Stimulated activated CD4-positive, alpha-beta T cell treated with anti-CD3 and anti-CD28 coated beads, TNF-alpha, amount 100 ng/mL, for 48 hours (primary cell): Measurements from ENCODE around the gene DNASE2.
"Not testable (repeated sequence)": the region's sequence is repeated elsewhere in the genome, so short reads cannot be mapped to it uniquely, and the experiment has no call there.

ENCODE experiments used
- DNase-seq, 3 donors: peaks; one replicate each; pipeline ENCODE4 v3.0.0-alpha.2; 2020; ENCODE audit warnings: low read depth in 3 of 3

DNASE2 gene

DNA sequence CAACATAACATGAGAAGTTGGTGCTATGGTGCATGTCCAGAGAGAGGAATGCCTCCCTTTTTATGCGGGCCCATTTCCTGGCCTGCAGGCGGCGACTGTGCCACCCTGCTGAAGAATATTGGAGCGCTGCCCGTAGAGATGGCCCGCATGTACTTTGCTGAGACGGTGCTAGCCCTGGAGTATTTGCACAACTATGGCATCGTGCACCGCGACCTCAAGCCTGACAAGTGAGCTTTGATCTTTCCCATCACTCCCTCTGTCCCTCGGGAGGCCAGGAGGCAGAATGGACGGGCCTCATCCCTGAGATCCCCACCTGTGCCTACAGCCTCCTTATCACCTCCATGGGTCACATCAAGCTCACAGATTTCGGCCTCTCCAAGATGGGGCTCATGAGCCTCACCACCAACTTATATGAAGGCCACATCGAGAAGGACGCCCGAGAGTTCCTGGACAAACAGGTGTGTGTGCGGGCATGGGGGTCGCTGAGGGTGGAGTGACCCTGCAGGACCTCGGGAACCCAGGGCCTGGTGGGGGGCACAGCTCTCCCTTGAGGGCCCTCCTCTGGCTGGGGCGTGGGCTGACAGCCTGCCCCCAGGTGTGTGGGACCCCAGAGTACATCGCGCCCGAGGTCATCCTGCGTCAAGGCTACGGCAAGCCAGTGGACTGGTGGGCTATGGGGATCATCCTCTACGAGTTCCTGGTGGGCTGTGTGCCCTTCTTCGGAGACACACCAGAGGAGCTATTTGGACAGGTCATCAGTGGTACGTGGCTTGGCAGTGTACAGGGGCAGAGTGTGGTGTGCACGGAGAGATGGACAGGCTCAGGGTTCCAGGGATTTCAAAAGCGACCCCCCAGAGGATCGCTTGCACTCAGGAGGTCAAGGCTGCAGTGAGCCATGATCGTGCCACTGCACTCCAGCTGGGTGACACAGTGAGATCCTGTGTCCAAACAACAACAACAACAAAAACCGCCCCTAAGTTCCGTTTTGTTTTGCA lies 16.2 kb downstream of the DNASE2 start:
- no peak for DNase-seq

- no peak for DNase-seq
Measured at GRCh38 chr19:12864143-12864542, 17.1 kb downstream of the DNASE2 start.

- DNase-seq = no peak
Measured at GRCh38 chr19:12859546-12859945, 21.7 kb downstream of the DNASE2 start.

GRCh38 chr19:12858041-12858928 lies 23.0 kb downstream of the DNASE2 start:
- no peak for DNase-seq

GRCh38 chr19:12856653-12857052 lies 24.6 kb downstream of the DNASE2 start:
- no peak for DNase-seq

- peak; percentile 74 to 88 (median 84) for DNase-seq
Measured at GRCh38 chr19:12847159-12848139, 33.8 kb downstream of the DNASE2 start.

DNA sequence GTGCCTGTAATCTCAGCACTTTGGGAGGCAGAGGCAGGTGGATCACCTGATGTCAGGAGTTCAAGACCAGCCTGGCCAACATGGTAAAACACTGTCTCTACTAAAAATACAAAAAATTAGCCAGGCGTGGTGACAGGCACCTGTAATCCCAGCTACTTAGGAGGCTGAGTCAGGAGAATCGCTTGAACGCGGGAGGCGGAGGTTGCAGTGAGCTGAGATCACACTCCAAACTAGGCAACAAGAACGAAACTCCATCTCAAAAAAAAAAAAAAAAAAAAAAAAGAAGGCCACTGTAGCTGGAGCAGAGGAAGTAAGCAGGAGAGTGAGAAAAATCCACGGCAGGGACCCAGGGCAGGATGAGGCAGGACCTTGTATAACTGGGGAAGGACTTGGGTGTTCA lies 34.6 kb downstream of the DNASE2 start:
- not testable (repeated sequence) for DNase-seq

DNA sequence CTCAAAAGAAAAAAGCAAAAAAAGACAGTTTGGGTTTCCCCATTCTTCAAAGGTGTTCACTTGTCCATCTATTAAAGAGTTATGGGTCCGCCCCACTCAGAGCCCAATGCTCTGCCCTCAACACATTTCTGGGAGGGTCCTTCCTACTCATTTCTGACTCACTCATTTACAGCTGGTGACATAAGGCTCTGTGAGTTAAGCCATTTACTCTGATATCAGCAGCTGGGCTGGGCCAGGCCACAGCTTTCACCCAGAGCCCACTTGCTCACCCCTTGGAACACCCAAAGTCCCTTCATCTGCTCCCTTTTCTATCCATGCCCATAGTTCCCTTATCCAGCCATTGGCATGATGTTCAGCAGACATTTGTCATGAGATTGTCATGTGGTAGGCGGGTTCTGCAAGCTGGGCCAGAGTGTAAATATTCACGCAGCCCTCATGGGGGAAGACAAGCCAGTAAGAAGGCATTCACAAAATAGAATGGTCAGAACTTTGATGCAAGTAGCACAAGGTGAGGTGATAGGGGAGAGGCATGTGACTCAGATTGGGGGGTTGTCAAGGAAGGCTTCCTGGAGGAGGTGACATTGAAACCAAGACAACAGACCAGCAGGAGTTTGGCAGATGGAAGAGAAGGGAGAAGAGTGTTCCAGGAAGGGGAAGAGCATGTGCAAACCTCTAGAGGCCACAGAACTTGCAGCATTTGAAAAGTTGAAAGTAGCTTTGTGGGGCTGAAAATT lies 37.1 kb downstream of the DNASE2 start:
- DNase-seq = no peak

DNA sequence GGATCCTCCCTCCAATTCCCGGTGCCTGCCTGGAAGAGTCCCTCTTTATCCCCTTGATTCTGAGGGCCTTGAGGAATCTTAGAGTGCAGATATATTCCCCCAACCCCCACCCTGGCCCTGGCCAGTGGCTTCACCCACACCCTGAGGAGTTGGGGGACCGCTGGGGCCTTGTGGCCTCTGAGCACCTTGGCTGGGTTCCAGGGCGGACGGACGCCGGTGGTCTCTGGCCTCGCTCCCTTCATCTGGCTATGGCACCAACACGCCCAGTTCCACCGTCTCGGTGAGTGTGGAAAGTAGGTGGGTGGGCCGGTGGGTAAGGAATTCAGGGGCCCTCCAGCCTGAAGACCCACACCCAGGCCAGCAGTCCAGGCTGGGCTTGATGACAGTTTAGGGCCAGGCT lies 37.9 kb downstream of the DNASE2 start:
- DNase-seq = no peak

- DNase-seq = no peak
Measured at GRCh38 chr19:12842511-12842910, 38.7 kb downstream of the DNASE2 start.

- DNase-seq = no peak
Measured at GRCh38 chr19:12841094-12841493, 40.2 kb downstream of the DNASE2 start.

DNA sequence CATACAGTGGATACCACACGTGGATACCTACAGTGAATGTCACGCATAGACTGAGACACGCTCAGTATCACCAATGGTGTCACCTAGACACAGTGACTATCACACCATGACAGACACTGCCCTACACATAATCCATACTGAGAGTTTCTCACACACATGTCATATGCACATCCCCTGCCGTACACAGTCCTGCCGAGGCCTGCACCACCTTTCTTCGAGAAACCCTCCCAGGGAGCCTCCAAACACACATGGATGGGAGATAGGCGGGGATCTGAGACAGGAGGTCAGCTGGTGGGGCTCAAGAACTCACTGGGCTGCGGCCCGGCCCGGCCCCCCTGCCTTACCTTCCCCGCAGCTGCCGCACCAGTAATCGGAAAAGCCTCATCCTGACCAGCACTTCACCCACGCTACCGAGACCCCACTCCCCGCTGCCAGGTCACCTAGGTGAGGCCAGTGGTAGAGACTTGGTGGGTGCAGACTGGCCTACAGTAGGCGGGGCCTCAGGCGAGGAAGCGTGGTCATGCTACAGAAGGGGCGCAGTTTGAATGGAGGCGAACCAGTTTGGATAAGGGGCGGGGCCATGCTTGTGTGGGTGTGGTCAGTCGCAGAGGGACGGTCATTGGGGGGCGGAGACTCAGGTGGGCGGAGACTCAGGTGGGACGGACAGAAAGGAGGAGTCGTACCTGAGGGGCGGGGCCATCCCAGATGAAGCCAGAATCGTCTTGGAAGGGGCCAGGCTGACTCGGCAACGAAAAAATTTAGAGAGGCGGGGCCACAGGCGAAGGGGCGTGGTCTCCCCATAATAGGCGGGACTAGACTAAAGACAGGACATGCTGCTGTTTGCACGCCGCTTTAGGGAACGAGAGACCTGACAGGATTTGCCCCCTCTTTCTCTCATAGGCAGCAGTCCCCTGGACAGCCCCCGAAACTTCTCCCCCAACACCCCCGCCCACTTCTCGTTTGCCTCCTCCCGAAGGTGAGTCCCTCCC lies 40.9 kb downstream of the DNASE2 start:
- DNase-seq = peak; percentile 47 to 64 (median 61)

DNA sequence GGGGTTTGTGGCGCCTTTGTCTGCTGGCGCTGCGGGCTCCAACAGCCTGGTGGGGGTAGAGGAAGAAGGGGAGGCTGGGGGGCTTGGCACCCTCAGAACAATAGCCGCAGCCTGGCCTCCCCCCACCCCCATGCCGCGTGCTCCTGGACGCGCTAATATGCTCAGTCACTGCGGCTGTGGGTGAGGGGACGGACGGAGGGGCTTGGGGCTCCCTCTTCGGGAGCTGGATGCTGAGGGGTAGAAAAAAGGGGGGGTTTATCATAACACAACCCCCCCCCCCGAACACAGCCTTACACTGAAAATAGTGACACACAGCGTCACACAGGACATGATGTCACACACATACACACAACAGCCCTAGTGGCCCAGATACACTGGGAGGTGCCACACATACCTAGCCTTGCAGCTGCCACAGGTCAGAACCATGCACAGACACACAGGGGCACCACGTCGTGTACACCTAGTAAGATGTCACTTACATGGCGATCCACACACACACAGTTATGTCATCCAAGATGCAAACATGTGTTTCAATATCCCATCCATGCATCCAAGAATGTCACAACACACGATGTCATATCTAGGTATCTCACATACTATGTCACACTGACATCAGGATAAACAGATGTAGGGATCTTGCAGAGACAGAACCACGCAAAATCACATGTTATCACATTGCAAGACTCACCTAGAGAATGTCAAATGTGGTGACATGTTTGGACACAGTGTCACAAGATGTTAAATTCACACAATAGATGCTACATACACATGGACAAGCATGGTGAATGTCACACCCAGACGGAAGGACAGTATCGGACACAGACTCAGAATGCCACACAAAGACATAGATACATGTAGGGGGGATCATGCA lies 42.1 kb downstream of the DNASE2 start:
- DNase-seq = no peak

DNA sequence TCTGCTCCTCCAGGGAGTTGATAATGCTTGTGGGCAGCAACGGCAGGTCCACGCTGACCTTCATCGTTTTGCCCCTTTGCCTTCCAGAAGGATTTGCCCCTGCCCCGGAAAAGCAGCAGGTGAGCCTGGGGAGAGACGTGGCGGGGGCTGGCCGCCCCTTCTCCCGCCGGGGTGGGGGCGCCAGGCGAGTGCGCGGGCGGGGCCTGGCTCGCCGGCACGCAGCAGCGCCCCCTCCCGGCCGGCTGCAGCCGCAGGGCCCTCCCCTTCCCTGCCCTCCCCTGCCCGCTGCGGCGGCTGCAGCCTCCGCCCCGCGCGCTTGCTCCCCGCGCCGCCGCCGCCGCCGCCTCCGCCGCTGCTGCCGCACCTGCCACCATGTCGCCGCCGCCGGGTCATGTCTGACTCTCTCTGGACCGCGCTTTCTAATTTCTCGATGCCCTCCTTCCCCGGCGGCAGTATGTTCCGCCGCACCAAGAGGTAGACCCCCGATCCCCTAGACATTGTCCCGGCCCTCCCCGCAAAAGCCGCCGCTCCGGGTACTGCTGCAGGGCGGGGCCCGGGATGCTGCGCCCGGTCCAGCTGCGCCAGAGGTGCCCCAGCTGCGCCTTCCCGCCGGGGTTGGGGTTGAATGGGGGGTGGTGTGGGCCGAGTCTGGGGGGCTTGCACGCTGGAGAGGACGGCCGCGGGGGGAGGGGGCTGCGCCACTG lies 42.9 kb downstream of the DNASE2 start, which contains the start of gene MAST1:
MAST1 (plus strand) TSS at position 334 of the 704 bp plus-strand sequence; CDS start at position 392, 58 bp downstream.
- DNase-seq = peak in 1 of 3 donors; percentile 58

DNA sequence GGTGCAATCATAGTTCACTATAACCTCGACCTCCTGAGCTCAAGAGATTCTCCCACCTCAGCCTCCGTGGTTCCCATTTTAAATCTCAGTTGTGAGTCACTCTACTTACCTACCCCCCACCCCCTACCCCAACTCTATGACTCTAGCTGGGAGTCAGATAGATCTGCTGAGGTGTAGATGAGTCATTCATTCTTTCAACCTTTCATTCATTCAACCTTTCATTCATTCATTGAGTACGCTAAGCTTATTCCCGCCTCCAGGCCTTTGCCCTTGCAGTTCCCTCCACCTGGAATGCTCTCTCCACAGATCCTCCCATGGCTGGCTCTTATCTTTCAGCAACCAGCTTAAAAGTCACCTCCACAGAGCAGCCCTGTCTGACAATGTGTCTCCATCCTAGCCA lies 44.0 kb downstream of the DNASE2 start:
- no peak for DNase-seq

DNA sequence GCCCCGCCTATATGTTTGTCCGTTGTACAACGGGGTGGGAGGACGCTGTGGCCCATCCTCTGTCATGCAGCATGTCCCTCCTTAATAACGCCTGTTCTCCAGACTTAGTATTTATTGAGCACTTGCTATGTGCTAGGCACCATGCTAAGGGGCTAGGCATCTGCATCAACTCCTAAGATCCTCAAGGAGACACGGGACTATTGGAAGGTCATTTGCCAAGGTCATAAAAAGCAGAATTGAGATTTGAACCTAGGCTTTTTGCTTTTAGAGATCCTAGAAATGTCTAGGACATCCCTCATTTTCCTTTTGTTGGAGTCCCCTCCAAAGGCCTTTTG lies 44.8 kb downstream of the DNASE2 start:
- no peak for DNase-seq

- DNase-seq = no peak
Measured at GRCh38 chr19:12834976-12835757, 46.1 kb downstream of the DNASE2 start.
